Measurements from ENCODE around the gene CLEC10A. TPM values are rescaled to one million over a fixed set of nuclear protein-coding genes. Genes with fewer than 3 reads are reported as not detected.
"Not testable (repeated sequence)": the region's sequence is repeated elsewhere in the genome, so short reads cannot be mapped to it uniquely, and the experiment has no call there.

Gene CLEC10A
- total RNA-seq, 1 donor from 2014 or later: 1.6 TPM

- H3K27ac ChIP-seq (ENCODE audit: low read depth, low read length): no peak overlapping the region
- H3K9ac ChIP-seq (ENCODE audit: low read depth in 1 of 3, low read length in 3 of 3): no peak overlapping the region
- no peaks in the 10 kb centered on the region for H3K36me3 ChIP-seq (ENCODE audit: control insufficient read depth in 3 of 3, insufficient read depth in 3 of 3, low read length in 3 of 3)
- no peaks in the 10 kb centered on the region for H3K4me1 ChIP-seq (ENCODE audit: control insufficient read depth in 3 of 3, insufficient read depth in 3 of 3, low read length in 3 of 3)
- H3K27me3 ChIP-seq (ENCODE audit: control insufficient read depth in 3 of 3, insufficient read depth in 3 of 3, low read length in 3 of 3): peaks cover 23 to 36% (median 28%) of the 10 kb centered on the region in 3 donors
- no peak overlapping the region for H3K4me3 ChIP-seq (ENCODE audit: low read length in 3 of 3)
- no peaks in the 10 kb centered on the region for H3K9me3 ChIP-seq (ENCODE audit: control insufficient read depth in 3 of 3, low read length in 3 of 3)
Measured at GRCh38 chr17:7108981-7109380, 28.9 kb upstream of the CLEC10A start.

- Histone ChIP-seq H3K9me3 (ENCODE audit: control insufficient read depth in 3 of 3, low read length in 3 of 3) (no peaks in the 10 kb centered on the region), H3K27me3 (ENCODE audit: control insufficient read depth in 3 of 3, insufficient read depth in 3 of 3, low read length in 3 of 3) (peaks cover 23 to 32% (median 28%) of the 10 kb centered on the region in 3 donors), H3K4me1 (ENCODE audit: control insufficient read depth in 3 of 3, insufficient read depth in 3 of 3, low read length in 3 of 3) (no peaks in the 10 kb centered on the region)
Measured at GRCh38 chr17:7108560-7108925, 28.5 kb upstream of the CLEC10A start.

DNA sequence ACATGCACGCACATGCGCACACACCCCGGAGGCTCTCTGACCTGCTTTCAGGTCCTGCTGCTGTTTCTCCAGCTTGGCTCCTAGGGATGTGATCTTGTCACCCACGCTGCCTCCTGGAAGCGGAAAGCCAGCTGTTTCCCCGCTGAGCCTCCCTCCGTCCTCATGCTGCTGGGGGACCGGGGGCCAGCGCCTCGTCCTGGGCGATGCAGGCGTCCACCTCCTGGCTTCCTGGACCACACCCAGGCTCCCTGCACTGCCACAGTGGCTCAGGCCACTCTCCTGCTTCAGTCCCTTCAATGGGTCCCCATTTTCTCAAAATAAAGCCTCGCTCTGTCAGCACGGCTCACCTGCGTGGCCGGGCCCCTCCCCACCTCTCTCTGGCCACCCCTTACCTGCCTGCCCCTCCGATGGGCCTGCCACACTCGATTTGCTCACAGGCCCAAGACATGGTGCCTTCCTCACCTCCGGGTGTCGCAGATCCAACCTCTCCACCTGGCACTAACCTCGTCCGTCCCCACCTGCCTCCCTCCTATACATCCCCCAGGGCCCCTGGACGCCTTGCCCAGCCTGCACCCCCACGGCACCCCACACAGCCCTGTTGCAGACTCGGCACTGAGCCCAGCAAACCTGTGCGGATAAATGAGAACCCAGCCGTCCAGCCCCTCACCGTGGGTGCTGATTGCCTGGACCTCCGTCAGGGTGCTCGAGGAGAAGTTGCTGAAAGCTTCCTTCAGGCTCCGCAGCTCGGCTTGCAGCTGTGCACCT, 27.9 kb upstream of the CLEC10A start:
- no peaks in the 10 kb centered on the region for H3K36me3 ChIP-seq (ENCODE audit: control insufficient read depth in 3 of 3, insufficient read depth in 3 of 3, low read length in 3 of 3)
- H3K9ac ChIP-seq (ENCODE audit: low read depth in 1 of 3, low read length in 3 of 3): no peak overlapping the region
- H3K27ac ChIP-seq (ENCODE audit: low read depth, low read length): no peak overlapping the region
- peaks cover 23 to 36% (median 30%) of the 10 kb centered on the region in 3 donors for H3K27me3 ChIP-seq (ENCODE audit: control insufficient read depth in 3 of 3, insufficient read depth in 3 of 3, low read length in 3 of 3)
- no peaks in the 10 kb centered on the region for H3K9me3 ChIP-seq (ENCODE audit: control insufficient read depth in 3 of 3, low read length in 3 of 3)
- no peaks in the 10 kb centered on the region for H3K4me1 ChIP-seq (ENCODE audit: control insufficient read depth in 3 of 3, insufficient read depth in 3 of 3, low read length in 3 of 3)
- no peak overlapping the region for H3K4me3 ChIP-seq (ENCODE audit: low read length in 3 of 3)

More at GRCh38 chr17:7108560-7108925, 28.5 kb upstream of the CLEC10A start:
- Histone ChIP-seq H3K4me3 (ENCODE audit: low read length in 3 of 3) (no peak overlapping the region), H3K27ac (ENCODE audit: low read depth, low read length) (no peak overlapping the region), H3K36me3 (ENCODE audit: control insufficient read depth in 3 of 3, insufficient read depth in 3 of 3, low read length in 3 of 3) (no peaks in the 10 kb centered on the region), H3K9ac (ENCODE audit: low read depth in 1 of 3, low read length in 3 of 3) (no peak overlapping the region)

GRCh38 chr17:7107012-7107754, 27.1 kb upstream of the CLEC10A start:
- Histone ChIP-seq H3K36me3 (ENCODE audit: control insufficient read depth in 3 of 3, insufficient read depth in 3 of 3, low read length in 3 of 3) (no peaks in the 10 kb centered on the region), H3K4me3 (ENCODE audit: low read length in 3 of 3) (no peak overlapping the region), H3K27me3 (ENCODE audit: control insufficient read depth in 3 of 3, insufficient read depth in 3 of 3, low read length in 3 of 3) (peaks cover 20 to 44% (median 30%) of the 10 kb centered on the region in 3 donors), H3K27ac (ENCODE audit: low read depth, low read length) (no peak overlapping the region), H3K9ac (ENCODE audit: low read depth in 1 of 3, low read length in 3 of 3) (no peak overlapping the region), H3K9me3 (ENCODE audit: control insufficient read depth in 3 of 3, low read length in 3 of 3) (no peaks in the 10 kb centered on the region), H3K4me1 (ENCODE audit: control insufficient read depth in 3 of 3, insufficient read depth in 3 of 3, low read length in 3 of 3) (no peaks in the 10 kb centered on the region)

DNA sequence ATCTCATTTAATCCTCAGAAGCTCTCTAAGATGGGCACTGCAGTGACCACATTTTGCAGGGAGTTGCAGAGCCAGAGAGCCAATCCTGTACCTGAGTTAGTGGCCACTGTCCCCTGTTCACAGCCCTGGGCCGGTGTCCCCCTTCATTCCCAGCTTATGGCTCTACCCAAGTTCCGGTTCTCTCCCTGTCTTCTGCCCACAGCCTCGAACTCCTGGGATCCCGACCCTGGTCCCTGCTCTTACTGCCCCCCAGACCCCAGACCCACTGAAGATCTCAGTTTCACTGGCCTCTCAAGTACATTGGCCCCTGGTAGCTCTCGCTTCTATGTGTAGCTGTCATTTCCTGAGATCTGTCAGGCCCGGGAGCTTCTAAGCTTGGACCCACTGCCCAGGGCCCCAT, 22.4 kb upstream of the CLEC10A start:
- no peak overlapping the region for H3K27ac ChIP-seq (ENCODE audit: low read depth, low read length)
- no peak overlapping the region for H3K9ac ChIP-seq (ENCODE audit: low read depth in 1 of 3, low read length in 3 of 3)
- no peak overlapping the region for H3K4me3 ChIP-seq (ENCODE audit: low read length in 3 of 3)
- H3K36me3 ChIP-seq (ENCODE audit: control insufficient read depth in 3 of 3, insufficient read depth in 3 of 3, low read length in 3 of 3): no peaks in the 10 kb centered on the region
- H3K9me3 ChIP-seq (ENCODE audit: control insufficient read depth in 3 of 3, low read length in 3 of 3): no peaks in the 10 kb centered on the region
- H3K27me3 ChIP-seq (ENCODE audit: control insufficient read depth in 3 of 3, insufficient read depth in 3 of 3, low read length in 3 of 3): peaks cover 15 to 31% (median 22%) of the 10 kb centered on the region in 3 donors
- no peaks in the 10 kb centered on the region for H3K4me1 ChIP-seq (ENCODE audit: control insufficient read depth in 3 of 3, insufficient read depth in 3 of 3, low read length in 3 of 3)

- Histone ChIP-seq H3K4me1 (ENCODE audit: control insufficient read depth in 3 of 3, insufficient read depth in 3 of 3, low read length in 3 of 3) (no peaks in the 10 kb centered on the region), H3K27me3 (ENCODE audit: control insufficient read depth in 3 of 3, insufficient read depth in 3 of 3, low read length in 3 of 3) (peaks cover 8 to 24% (median 16%) of the 10 kb centered on the region in 3 donors)
Measured at GRCh38 chr17:7101531-7101930, 21.5 kb upstream of the CLEC10A start.

DNA sequence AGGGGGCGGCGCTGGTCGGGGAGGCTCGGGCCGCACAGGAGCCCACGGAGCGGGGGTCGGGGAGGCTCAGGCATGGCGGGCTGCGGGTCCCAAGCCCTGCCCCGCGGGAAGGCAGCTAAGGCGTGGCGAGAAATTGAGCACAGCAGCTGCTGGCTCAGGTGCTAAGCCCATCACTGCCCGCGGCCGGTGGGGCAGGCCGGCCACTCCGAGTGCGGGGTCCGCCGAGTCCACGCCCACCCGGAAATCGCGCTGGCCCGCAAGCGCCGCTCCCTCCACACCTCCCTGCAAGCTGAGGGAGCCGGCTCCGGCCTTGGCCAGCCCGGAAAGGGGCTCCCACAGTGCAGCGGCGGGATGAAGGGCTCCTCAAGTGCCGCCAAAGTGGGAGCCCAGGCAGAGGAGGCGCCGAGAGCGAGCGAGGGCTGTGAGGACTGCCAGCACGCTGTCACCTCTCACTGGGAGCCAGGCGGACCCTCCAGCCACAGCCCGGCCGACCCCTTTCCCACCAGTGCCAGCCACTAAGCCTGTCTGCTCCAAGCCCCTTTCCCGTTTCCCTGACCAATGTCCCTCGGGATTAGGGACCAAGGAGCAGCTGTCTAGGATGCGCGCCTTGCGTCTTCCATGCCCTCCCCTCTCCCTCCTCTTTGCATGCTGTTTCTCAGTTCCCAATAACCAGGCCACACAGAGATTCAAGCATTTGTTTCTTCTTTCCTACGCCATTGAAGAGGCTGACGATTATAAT, 20.8 kb upstream of the CLEC10A start:
- not testable (repeated sequence) for H3K27ac ChIP-seq (ENCODE audit: low read depth, low read length); H3K9ac ChIP-seq (ENCODE audit: low read depth in 1 of 3, low read length in 3 of 3); H3K4me3 ChIP-seq (ENCODE audit: low read length in 3 of 3); H3K4me1 ChIP-seq (ENCODE audit: control insufficient read depth in 3 of 3, insufficient read depth in 3 of 3, low read length in 3 of 3); H3K36me3 ChIP-seq (ENCODE audit: control insufficient read depth in 3 of 3, insufficient read depth in 3 of 3, low read length in 3 of 3); H3K9me3 ChIP-seq (ENCODE audit: control insufficient read depth in 3 of 3, low read length in 3 of 3)
- peaks cover 5 to 24% (median 16%) of the 10 kb centered on the region in 3 donors for H3K27me3 ChIP-seq (ENCODE audit: control insufficient read depth in 3 of 3, insufficient read depth in 3 of 3, low read length in 3 of 3)

More at GRCh38 chr17:7101531-7101930, 21.5 kb upstream of the CLEC10A start:
- H3K27ac ChIP-seq (ENCODE audit: low read depth, low read length): no peak overlapping the region
- H3K36me3 ChIP-seq (ENCODE audit: control insufficient read depth in 3 of 3, insufficient read depth in 3 of 3, low read length in 3 of 3): no peaks in the 10 kb centered on the region
- H3K9me3 ChIP-seq (ENCODE audit: control insufficient read depth in 3 of 3, low read length in 3 of 3): no peaks in the 10 kb centered on the region
- no peak overlapping the region for H3K9ac ChIP-seq (ENCODE audit: low read depth in 1 of 3, low read length in 3 of 3)
- H3K4me3 ChIP-seq (ENCODE audit: low read length in 3 of 3): no peak overlapping the region

DNA sequence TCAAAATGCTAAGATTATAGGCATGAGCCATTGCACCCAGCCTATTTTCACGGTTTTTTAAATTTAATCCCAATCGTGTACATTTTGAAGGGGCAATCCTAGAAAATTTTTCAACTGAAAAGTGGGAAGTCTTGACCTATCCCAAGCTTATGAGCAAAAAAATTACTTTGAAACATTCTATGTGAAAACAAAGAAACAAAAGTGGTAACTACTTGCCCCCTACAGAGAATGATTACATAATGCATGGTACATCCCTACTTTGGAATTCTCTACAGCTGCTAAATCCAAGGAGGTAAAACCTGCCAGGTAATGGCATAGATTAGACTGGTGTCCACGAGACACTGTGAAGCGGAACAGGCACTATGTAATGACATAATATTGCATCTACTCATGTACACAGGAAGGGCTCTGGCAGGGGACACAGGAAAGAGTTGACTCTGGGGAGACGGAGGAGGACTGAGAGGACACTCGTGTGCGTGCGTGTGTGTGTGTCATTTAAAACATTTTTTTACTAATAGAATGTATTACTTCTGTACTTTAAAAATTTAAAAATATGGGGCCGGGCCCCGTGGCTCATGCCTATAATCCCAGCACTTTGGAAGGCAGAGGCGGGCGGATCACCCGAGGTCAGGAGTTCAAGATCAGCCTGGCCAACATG, 18.9 kb upstream of the CLEC10A start:
- H3K4me3 ChIP-seq (ENCODE audit: low read length in 3 of 3): no peak overlapping the region
- no peaks in the 10 kb centered on the region for H3K9me3 ChIP-seq (ENCODE audit: control insufficient read depth in 3 of 3, low read length in 3 of 3)
- no peaks in the 10 kb centered on the region for H3K36me3 ChIP-seq (ENCODE audit: control insufficient read depth in 3 of 3, insufficient read depth in 3 of 3, low read length in 3 of 3)
- no peak overlapping the region for H3K9ac ChIP-seq (ENCODE audit: low read depth in 1 of 3, low read length in 3 of 3)
- no peak overlapping the region for H3K27ac ChIP-seq (ENCODE audit: low read depth, low read length)
- H3K27me3 ChIP-seq (ENCODE audit: control insufficient read depth in 3 of 3, insufficient read depth in 3 of 3, low read length in 3 of 3): peaks cover 8 to 34% (median 16%) of the 10 kb centered on the region in 3 donors
- H3K4me1 ChIP-seq (ENCODE audit: control insufficient read depth in 3 of 3, insufficient read depth in 3 of 3, low read length in 3 of 3): no peaks in the 10 kb centered on the region

DNA sequence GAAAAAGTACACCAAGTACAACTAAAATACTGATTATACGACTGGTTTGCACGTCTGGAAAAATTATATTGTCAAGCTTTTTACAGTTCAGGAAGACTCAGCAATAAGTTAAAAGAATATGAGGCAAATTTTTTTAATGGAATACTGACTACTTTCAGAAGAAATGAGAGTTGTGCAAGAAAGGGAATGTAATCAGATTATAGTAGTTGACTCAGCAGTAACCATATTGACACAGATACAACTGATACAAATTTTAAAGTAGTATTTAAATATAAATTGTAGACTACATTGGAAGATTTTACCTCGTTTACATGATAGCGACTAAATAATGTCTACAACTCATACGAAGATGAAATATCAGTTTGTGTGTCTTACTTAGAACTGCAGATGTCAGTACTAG, 17.9 kb upstream of the CLEC10A start:
- Histone ChIP-seq H3K4me1 (ENCODE audit: control insufficient read depth in 3 of 3, insufficient read depth in 3 of 3, low read length in 3 of 3) (no peaks in the 10 kb centered on the region), H3K36me3 (ENCODE audit: control insufficient read depth in 3 of 3, insufficient read depth in 3 of 3, low read length in 3 of 3) (no peaks in the 10 kb centered on the region), H3K27ac (ENCODE audit: low read depth, low read length) (no peak overlapping the region), H3K4me3 (ENCODE audit: low read length in 3 of 3) (no peak overlapping the region), H3K27me3 (ENCODE audit: control insufficient read depth in 3 of 3, insufficient read depth in 3 of 3, low read length in 3 of 3) (peaks cover 8 to 28% (median 14%) of the 10 kb centered on the region in 3 donors), H3K9me3 (ENCODE audit: control insufficient read depth in 3 of 3, low read length in 3 of 3) (no peaks in the 10 kb centered on the region), H3K9ac (ENCODE audit: low read depth in 1 of 3, low read length in 3 of 3) (no peak overlapping the region)

All from skeletal muscle tissue (tissue), 4 donors.